SK-N-SH (cell line): Measurements from ENCODE around the gene THBS1.

ENCODE experiments used
- IRF3 ChIP-seq: fragments of 150-350 bp; IDR thresholded peaks from 2 replicates; pipeline ENCODE4 v1.6.1; 2016; ENCODE audit warnings: mild to moderate bottlenecking, low read depth, low read length
- JUND ChIP-seq: IDR thresholded peaks from 2 replicates; pipeline ENCODE4 v1.4.0; 2012
- RFX5 ChIP-seq: IDR thresholded peaks from 2 replicates; pipeline ENCODE4 v1.6.1; 2012; ENCODE audit warnings: mild to moderate bottlenecking, improper control_type of control experiment, low read length
- TAF1 ChIP-seq: IDR thresholded peaks from 2 replicates; pipeline ENCODE4 v1.6.1; 2012; ENCODE audit warnings: low read depth, mild to moderate bottlenecking, low read length, moderate library complexity, borderline replicate concordance
- TF ChIP-seq, protein P1 (sequence below): fragments of 200-600 bp; sonication (generic); IDR thresholded peaks from 2 replicates; pipeline ENCODE4 v1.6.1; 2017; ENCODE audit warnings: antibody characterized with exemption, mild to moderate bottlenecking, moderate library complexity

DNA sequence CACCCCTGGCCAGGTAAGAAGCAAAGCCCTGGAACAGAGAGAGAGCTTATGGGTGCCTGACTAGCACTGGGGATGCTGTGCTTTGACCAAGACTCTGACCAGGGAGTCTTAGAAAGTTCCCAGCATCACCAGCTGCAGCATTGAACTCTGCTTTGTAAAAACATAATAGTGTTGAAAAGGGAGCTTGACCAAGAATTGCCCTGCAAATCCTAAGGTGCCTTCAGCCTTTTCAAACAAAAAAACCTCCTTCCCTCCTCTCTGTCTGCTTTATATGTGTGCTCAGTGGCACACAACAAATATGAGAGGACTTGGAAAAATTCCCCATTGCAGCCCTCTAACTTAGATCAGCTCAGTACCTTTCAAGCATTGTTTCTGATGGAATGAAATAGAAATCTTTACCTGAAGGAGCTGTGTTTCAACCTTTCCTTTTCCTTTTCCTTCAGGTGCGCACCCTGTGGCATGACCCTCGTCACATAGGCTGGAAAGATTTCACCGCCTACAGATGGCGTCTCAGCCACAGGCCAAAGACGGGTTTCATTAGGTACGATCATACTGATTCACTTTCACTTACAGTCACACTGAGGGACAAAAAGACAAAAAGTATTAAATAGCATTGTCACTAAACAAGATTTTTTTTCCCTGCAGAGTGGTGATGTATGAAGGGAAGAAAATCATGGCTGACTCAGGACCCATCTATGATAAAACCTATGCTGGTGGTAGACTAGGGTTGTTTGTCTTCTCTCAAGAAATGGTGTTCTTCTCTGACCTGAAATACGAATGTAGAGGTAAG, 13.0 kb downstream of the THBS1 start:
- TF ChIP-seq, protein P1, sequence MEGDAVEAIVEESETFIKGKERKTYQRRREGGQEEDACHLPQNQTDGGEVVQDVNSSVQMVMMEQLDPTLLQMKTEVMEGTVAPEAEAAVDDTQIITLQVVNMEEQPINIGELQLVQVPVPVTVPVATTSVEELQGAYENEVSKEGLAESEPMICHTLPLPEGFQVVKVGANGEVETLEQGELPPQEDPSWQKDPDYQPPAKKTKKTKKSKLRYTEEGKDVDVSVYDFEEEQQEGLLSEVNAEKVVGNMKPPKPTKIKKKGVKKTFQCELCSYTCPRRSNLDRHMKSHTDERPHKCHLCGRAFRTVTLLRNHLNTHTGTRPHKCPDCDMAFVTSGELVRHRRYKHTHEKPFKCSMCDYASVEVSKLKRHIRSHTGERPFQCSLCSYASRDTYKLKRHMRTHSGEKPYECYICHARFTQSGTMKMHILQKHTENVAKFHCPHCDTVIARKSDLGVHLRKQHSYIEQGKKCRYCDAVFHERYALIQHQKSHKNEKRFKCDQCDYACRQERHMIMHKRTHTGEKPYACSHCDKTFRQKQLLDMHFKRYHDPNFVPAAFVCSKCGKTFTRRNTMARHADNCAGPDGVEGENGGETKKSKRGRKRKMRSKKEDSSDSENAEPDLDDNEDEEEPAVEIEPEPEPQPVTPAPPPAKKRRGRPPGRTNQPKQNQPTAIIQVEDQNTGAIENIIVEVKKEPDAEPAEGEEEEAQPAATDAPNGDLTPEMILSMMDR, result no peak
- TF ChIP-seq TAF1 (no peak), IRF3 (no peak), JUND (no peak), RFX5 (no peak)
